Endothelial cell of umbilical vein (primary cell): Measurements from ENCODE around the gene THEM4. TPM values are rescaled to one million over a fixed set of nuclear protein-coding genes. Genes with fewer than 3 reads are reported as not detected.

Experiments used
- BruUV-seq: library from RNA; stranded (reverse); fragments of 400-500 nt; replicated peaks from 2 replicates; lab custom pipeline; 2021; lab: Mats Ljungman, UMichigan
- CTCF ChIA-PET: fragments of 300-600, 350-600 bp; sonication (Branson Sonifier 250); formaldehyde crosslinking; loops from one replicate; lab custom pipeline; 2021; ENCODE audit warnings: antibody characterized with exemption, inconsistent platforms; lab: Charles Lee
- POLR2A ChIA-PET: fragments of 300-600, 350-600 bp; sonication (Branson Sonifier 250); formaldehyde crosslinking; loops from one replicate; lab custom pipeline; 2021; ENCODE audit warnings: antibody characterized with exemption, inconsistent platforms; lab: Charles Lee
- DNase-seq: peaks from one replicate; pipeline ENCODE4 v3.0.0-alpha.2; 2011; ENCODE audit warnings: low read depth, low spot score
- FAIRE-seq: peaks from 2 replicates; lab custom pipeline; 2011; peaks lifted over from hg19 to GRCh38; lab: Jason Lieb, UNC
- H2AFZ ChIP-seq: 2 replicates; pipeline ENCODE4 v1.6.0; 2012; ENCODE audit warnings: low read depth, low read length, control low read depth, inconsistent platforms
- H3K27ac ChIP-seq: 2 replicates; pipeline ENCODE4 v1.5.1; 2011; ENCODE audit warnings: low read depth, mild to moderate bottlenecking, control low read depth, low read length, moderate library complexity; ENCODE audit not compliant: insufficient read depth
- H3K27me3 ChIP-seq, 2 experiments: 2 replicates each; pipeline versions ENCODE4 v1.6.0 to v1.6.1; 2011; ENCODE audit warnings: low read length in 2 of 2, mixed read lengths in 1 of 2; ENCODE audit not compliant: control insufficient read depth in 2 of 2, insufficient read depth in 2 of 2
- H3K36me3 ChIP-seq, 2 experiments: 2 replicates in 1 of 2; 3 replicates in 1 of 2; pipeline ENCODE4 v1.5.1; 2011; ENCODE audit warnings: low read length in 2 of 2, mild to moderate bottlenecking in 1 of 2, moderate library complexity in 1 of 2; ENCODE audit not compliant: control insufficient read depth in 2 of 2, insufficient read depth in 2 of 2; ENCODE audit errors: extremely low read depth in 1 of 2
- H3K4me1 ChIP-seq: 3 replicates; pipeline ENCODE4 v1.5.1; 2011; ENCODE audit warnings: mild to moderate bottlenecking, low read length; ENCODE audit not compliant: control insufficient read depth, insufficient read depth; ENCODE audit errors: extremely low read depth
- H3K4me2 ChIP-seq: 2 replicates; pipeline ENCODE4 v1.6.1; 2011; ENCODE audit warnings: low read length, control low read depth, mixed read lengths; ENCODE audit not compliant: insufficient read depth
- H3K4me3 ChIP-seq, 3 experiments: fragments of 200-600 bp in 1 of 3; sonication (generic), shearing (Covaris generic) in 1 of 3; replicated peaks in 1 of 3; 2 replicates each; pipeline ENCODE4 v1.5.1; 2011 to 2016; ENCODE audit warnings: control low read depth in 3 of 3, low read length in 3 of 3, mild to moderate bottlenecking in 2 of 3, inconsistent platforms in 1 of 3, low read depth in 1 of 3, moderate library complexity in 1 of 3; ENCODE audit not compliant: insufficient read depth in 1 of 3
- H3K79me2 ChIP-seq: 2 replicates; pipeline ENCODE4 v1.6.0; 2012; ENCODE audit warnings: low read length, inconsistent platforms; ENCODE audit not compliant: control insufficient read depth, insufficient read depth
- H3K9ac ChIP-seq: replicated peaks from 2 replicates; pipeline ENCODE3; 2011; ENCODE audit warnings: low read length, control low read depth; ENCODE audit not compliant: insufficient read depth; ENCODE audit errors: extremely low read depth
- H3K9me1 ChIP-seq: replicated peaks from 3 replicates; pipeline ENCODE4 v1.6.0; 2011; ENCODE audit warnings: mild to moderate bottlenecking, low read length; ENCODE audit not compliant: control insufficient read depth, insufficient read depth; ENCODE audit errors: extremely low read depth
- H3K9me3 ChIP-seq: replicated peaks from 2 replicates; pipeline ENCODE4 v1.5.1; 2012; ENCODE audit warnings: low read length, inconsistent platforms; ENCODE audit not compliant: control insufficient read depth, insufficient read depth
- H4K20me1 ChIP-seq: replicated peaks from 2 replicates; pipeline ENCODE3; 2011; ENCODE audit warnings: mild to moderate bottlenecking, low read length; ENCODE audit not compliant: control insufficient read depth, insufficient read depth; ENCODE audit errors: extremely low read depth
- CTCF ChIP-seq, 2 donors: IDR thresholded peaks; 1 replicate in 1 of 2; 2 replicates in 1 of 2; pipeline ENCODE4 v1.5.1; 2011; ENCODE audit warnings: low read length in 2 of 2, mild to moderate bottlenecking in 2 of 2, moderate library complexity in 2 of 2, control low read depth in 1 of 2, inconsistent platforms in 1 of 2, low read depth in 1 of 2; ENCODE audit not compliant: insufficient read depth in 1 of 2; ENCODE audit errors: extremely low read depth in 1 of 2
- EZH2 ChIP-seq: IDR thresholded peaks from 2 replicates; pipeline ENCODE4 v1.6.1; 2012; ENCODE audit warnings: borderline replicate concordance, low read depth, mild to moderate bottlenecking, moderate library complexity, low read length, inconsistent platforms; ENCODE audit not compliant: severe bottlenecking
- FOS ChIP-seq: IDR thresholded peaks from 2 replicates; pipeline ENCODE4 v1.6.1; 2011; ENCODE audit warnings: mild to moderate bottlenecking, low read length, moderate library complexity, borderline replicate concordance; ENCODE audit not compliant: insufficient read depth
- GATA2 ChIP-seq: IDR thresholded peaks from 2 replicates; pipeline ENCODE4 v1.7.0; 2011; ENCODE audit warnings: low read depth, mild to moderate bottlenecking, moderate library complexity, mixed read lengths, low read length; ENCODE audit not compliant: insufficient read length, insufficient read depth
- JUN ChIP-seq: IDR thresholded peaks from 2 replicates; pipeline ENCODE4 v1.6.1; 2011; ENCODE audit warnings: borderline replicate concordance, low read depth; ENCODE audit not compliant: insufficient read length, insufficient read depth
- MAX ChIP-seq: IDR thresholded peaks from 2 replicates; pipeline ENCODE4 v1.6.1; 2011; ENCODE audit not compliant: insufficient read depth, insufficient read length
- MYC ChIP-seq: IDR thresholded peaks from one replicate; pipeline ENCODE4 v1.6.1; 2011; ENCODE audit warnings: mild to moderate bottlenecking, low read depth, low read length
- POLR2A ChIP-seq: IDR thresholded peaks from 2 replicates; pipeline ENCODE4 v1.6.1; 2012; ENCODE audit warnings: low read depth, mild to moderate bottlenecking, control low read depth, low read length
- POLR2AphosphoS5 ChIP-seq: IDR thresholded peaks from 2 replicates; pipeline ENCODE4 v1.6.1; 2012; ENCODE audit warnings: low read depth, mild to moderate bottlenecking, control low read depth, low read length, moderate library complexity; ENCODE audit not compliant: insufficient read depth
- dilution Hi-C: fragments of 300-500 bp; cut with MboI; formaldehyde crosslinking; loops from one replicate; pipeline ENCODE4 v1.15.0; 2019; ENCODE audit warnings: low sequenced_read_pairs; ENCODE audit not compliant: extremely low pct_ligation_motif_present
- intact Hi-C: fragments of 100-400 bp; cut with micrococcal nuclease; formaldehyde crosslinking; loops from one replicate; pipeline ENCODE4 v1.10.0; 2022
- polyA plus RNA-seq, 4 experiments: library from polyadenylated mRNA; depleted of rRNA in 3 of 4; stranded (reverse) in 3 of 4; unstranded in 1 of 4; fragments of >200 nt; gene quantifications; 2 replicates each; pipeline versions ENCODE4 v1.2.1 to v1.2.3, GENCODE V29; 2011 to 2012; ENCODE audit warnings: missing spikeins in 1 of 4
- total RNA-seq: library from RNA; stranded (reverse); gene quantifications from 2 replicates; pipeline ENCODE4 v1.2.3, GENCODE V29; 2021

THEM4 gene
- total and polyA plus RNA-seq, 2 donors (not counting 3 experiments of a cell fraction or from before 2014, with no cell fraction given), result 22.3 to 24.9 TPM

- CTCF ChIA-PET, result interaction anchor here (1.4 kb wide), 1 partner anchor 85 kb away, joined by 3 read pairs; no protein-coding TSS in a partner anchor
- TF ChIP-seq POLR2AphosphoS5 (no peak), POLR2A (no peak), JUN (no peak), CTCF (IDR thresholded peaks at IDR 0.05; ENCODE audit: extremely low read depth in 1 of 2, insufficient read depth in 1 of 2, low read depth in 1 of 2, low read length in 2 of 2) (no peak), MAX (no peak), MYC (no peak), EZH2 (no peak), FOS (no peak), GATA2 (no peak)
- dilution Hi-C loops, result loop anchor here (25.0 kb wide), 1 partner anchor 95 kb away; no protein-coding TSS in a partner anchor
Measured at GRCh38 chr1:151916726-151917370, 7.5 kb upstream of the THEM4 start.

More at GRCh38 chr1:151916726-151917370, 7.5 kb upstream of the THEM4 start:
- no peak overlapping the region for H3K4me2 ChIP-seq
- H4K20me1 ChIP-seq, result no peaks in the 10 kb centered on the region
- no peak for FAIRE-seq
- H3K4me3 ChIP-seq, result no peak overlapping the region
- no peaks in the 10 kb centered on the region for H3K4me1 ChIP-seq
- POLR2A ChIA-PET, result no interaction called here
- H3K79me2 ChIP-seq, result no peaks in the 10 kb centered on the region
- no peaks in the 10 kb centered on the region for H3K9me1 ChIP-seq
- H3K27me3 ChIP-seq, result peaks cover 2 to 7% of the 10 kb centered on the region in 2 experiments
- H3K27ac ChIP-seq, result no peak overlapping the region
- no TSS peak for BruUV-seq
- DNase-seq, result no peak
- intact Hi-C loops, result no loop called here
- no peak overlapping the region for H2AFZ ChIP-seq
- H3K9ac ChIP-seq, result no peak overlapping the region
- no peaks in the 10 kb centered on the region for H3K36me3 ChIP-seq
- no peaks in the 10 kb centered on the region for H3K9me3 ChIP-seq
